ENCODE data around the gene USF1. TPM values are rescaled to one million over a fixed set of nuclear protein-coding genes. Genes with fewer than 3 reads are reported as not detected.
A peak's percentile ranks its signal among the peaks of the same experiment; 100 is the strongest.
"Not testable (repeated sequence)": the region's sequence is repeated elsewhere in the genome, so short reads cannot be mapped to it uniquely, and the experiment has no call there.

USF1 gene
- total RNA-seq, 1 donor from 2014 or later: 74.4 TPM

GRCh38 chr1:161033751-161034150 lies 12.0 kb downstream of the USF1 start:
- H3K4me1 Mint-ChIP-seq: peaks cover 9% of the 10 kb centered on the region
- H3K27ac Mint-ChIP-seq: no peak overlapping the region
- no peaks in the 10 kb centered on the region for H3K9me3 ChIP-seq (ENCODE audit: low read depth)
- no peaks in the 10 kb centered on the region for H3K79me2 ChIP-seq (ENCODE audit: low read depth)
- peaks cover 2% of the 10 kb centered on the region for H3K27me3 Mint-ChIP-seq (ENCODE audit: insufficient read depth, low read depth)
- peaks cover 2% of the 10 kb centered on the region for H3K9me3 Mint-ChIP-seq
- H3K4me3 ChIP-seq: no peak overlapping the region
- no peaks in the 10 kb centered on the region for H3K36me3 Mint-ChIP-seq
- H3K4me1 ChIP-seq: peaks cover 12% of the 10 kb centered on the region
- peaks cover 16% of the 10 kb centered on the region for H3F3A ChIP-seq (ENCODE audit: low read depth)
- no peak overlapping the region for H3K9ac ChIP-seq
- H3K27me3 ChIP-seq: no peaks in the 10 kb centered on the region
- H3K4me3 Mint-ChIP-seq: no peak overlapping the region
- no peak overlapping the region for H3K27ac ChIP-seq
- H3K36me3 ChIP-seq: no peaks in the 10 kb centered on the region
- DNase-seq (ENCODE audit: low spot score): no peak
- H2AFZ ChIP-seq (replicated peaks): no peak overlapping the region
- TF ChIP-seq CTCF (IDR thresholded peaks at IDR 0.05): no peak
- TF ChIP-seq EZH2phosphoT487 (IDR thresholded peaks at IDR 0.05): no peak
- H3K4me2 ChIP-seq: no peak overlapping the region
- peaks cover 9% of the 10 kb centered on the region for H4K20me1 ChIP-seq (ENCODE audit: low read depth)

GRCh38 chr1:161032409-161032808 lies 13.4 kb downstream of the USF1 start:
- no peaks in the 10 kb centered on the region for H3K36me3 ChIP-seq
- peaks cover 3% of the 10 kb centered on the region for H3F3A ChIP-seq (ENCODE audit: low read depth)
- Mint-ChIP-seq H3K27ac (no peak overlapping the region), H3K4me3 (no peak overlapping the region), H3K4me1 (peaks cover 5% of the 10 kb centered on the region), H3K9me3 (peaks cover 5% of the 10 kb centered on the region), H3K36me3 (no peaks in the 10 kb centered on the region), H3K27me3 (ENCODE audit: insufficient read depth, low read depth) (peaks cover 2% of the 10 kb centered on the region)
- H4K20me1 ChIP-seq (ENCODE audit: low read depth): no peaks in the 10 kb centered on the region
- H2AFZ ChIP-seq (replicated peaks): no peak overlapping the region
- peaks cover 4% of the 10 kb centered on the region for H3K4me1 ChIP-seq
- H3K79me2 ChIP-seq (ENCODE audit: low read depth): no peaks in the 10 kb centered on the region
- H3K4me2 ChIP-seq: no peak overlapping the region
- TF ChIP-seq EZH2phosphoT487 (IDR thresholded peaks at IDR 0.05): no peak
- no peak for TF ChIP-seq EZH2 (IDR thresholded peaks at IDR 0.05)
- TF ChIP-seq CTCF (IDR thresholded peaks at IDR 0.05): no peak
- no peak overlapping the region for H3K27ac ChIP-seq
- H3K27me3 ChIP-seq: no peaks in the 10 kb centered on the region
- no peak overlapping the region for H3K9ac ChIP-seq
- no peaks in the 10 kb centered on the region for H3K9me3 ChIP-seq (ENCODE audit: low read depth)
- no peak for DNase-seq (ENCODE audit: low spot score)
- H3K4me3 ChIP-seq: no peak overlapping the region

- no peaks in the 10 kb centered on the region for H3K4me1 ChIP-seq
- no peaks in the 10 kb centered on the region for H3K79me2 ChIP-seq (ENCODE audit: low read depth)
- no peak overlapping the region for H3K4me2 ChIP-seq
- TF ChIP-seq CTCF (IDR thresholded peaks at IDR 0.05): no peak
- TF ChIP-seq EZH2phosphoT487 (IDR thresholded peaks at IDR 0.05): no peak
- no peak for TF ChIP-seq EZH2 (IDR thresholded peaks at IDR 0.05)
- H3K9me3 ChIP-seq (ENCODE audit: low read depth): no peaks in the 10 kb centered on the region
- H3K27me3 Mint-ChIP-seq (ENCODE audit: insufficient read depth, low read depth): peaks cover 2% of the 10 kb centered on the region
- DNase-seq (ENCODE audit: low spot score): no peak
- no peak overlapping the region for H3K4me3 Mint-ChIP-seq
- no peak overlapping the region for H3K9ac ChIP-seq
- H3F3A ChIP-seq (ENCODE audit: low read depth): no peaks in the 10 kb centered on the region
- H3K9me3 Mint-ChIP-seq: peaks cover 7% of the 10 kb centered on the region
- no peak overlapping the region for H3K4me3 ChIP-seq
- H3K4me1 Mint-ChIP-seq: no peaks in the 10 kb centered on the region
- H3K27ac Mint-ChIP-seq: no peak overlapping the region
- no peak overlapping the region for H3K27ac ChIP-seq
- H3K36me3 ChIP-seq: no peaks in the 10 kb centered on the region
- no peak overlapping the region for H2AFZ ChIP-seq (replicated peaks)
- no peaks in the 10 kb centered on the region for H3K27me3 ChIP-seq
- H3K36me3 Mint-ChIP-seq: no peaks in the 10 kb centered on the region
- H4K20me1 ChIP-seq (ENCODE audit: low read depth): no peaks in the 10 kb centered on the region
These were observed 13.9 kb downstream of the USF1 start for GRCh38 chr1:161031874-161032273.

GRCh38 chr1:161029466-161029865 lies 16.3 kb downstream of the USF1 start:
- not testable (repeated sequence) for H3K4me1 Mint-ChIP-seq; H3K27ac Mint-ChIP-seq; H3K9me3 ChIP-seq (ENCODE audit: low read depth); H3K4me3 Mint-ChIP-seq; H3F3A ChIP-seq (ENCODE audit: low read depth); H3K36me3 ChIP-seq; H4K20me1 ChIP-seq (ENCODE audit: low read depth); DNase-seq (ENCODE audit: low spot score); H2AFZ ChIP-seq (replicated peaks); H3K9me3 Mint-ChIP-seq; H3K36me3 Mint-ChIP-seq; H3K79me2 ChIP-seq (ENCODE audit: low read depth); H3K9ac ChIP-seq; H3K27me3 Mint-ChIP-seq (ENCODE audit: insufficient read depth, low read depth); H3K4me3 ChIP-seq; H3K4me1 ChIP-seq; H3K27ac ChIP-seq; H3K4me2 ChIP-seq; H3K27me3 ChIP-seq

- H3K4me1 ChIP-seq; H3K36me3 Mint-ChIP-seq; H3K27ac ChIP-seq; H3K9ac ChIP-seq; DNase-seq (ENCODE audit: low spot score); H3K79me2 ChIP-seq (ENCODE audit: low read depth); H3K27ac Mint-ChIP-seq; H3K4me3 ChIP-seq; H3K27me3 Mint-ChIP-seq (ENCODE audit: insufficient read depth, low read depth); H4K20me1 ChIP-seq (ENCODE audit: low read depth); H3K9me3 ChIP-seq (ENCODE audit: low read depth); H3K9me3 Mint-ChIP-seq; H3K27me3 ChIP-seq; H2AFZ ChIP-seq (replicated peaks); H3K36me3 ChIP-seq; H3K4me3 Mint-ChIP-seq; H3F3A ChIP-seq (ENCODE audit: low read depth); H3K4me1 Mint-ChIP-seq; H3K4me2 ChIP-seq: not testable (repeated sequence)
These were observed 18.8 kb downstream of the USF1 start for GRCh38 chr1:161026954-161027353.

- H3K27ac ChIP-seq; H3K36me3 Mint-ChIP-seq; H3K9me3 Mint-ChIP-seq; H3K9ac ChIP-seq; H3K36me3 ChIP-seq; H3K9me3 ChIP-seq (ENCODE audit: low read depth); H3K27me3 ChIP-seq; H3K27ac Mint-ChIP-seq; H2AFZ ChIP-seq (replicated peaks); H3K4me2 ChIP-seq; DNase-seq (ENCODE audit: low spot score); H3K4me3 ChIP-seq: not testable (repeated sequence)
- Histone ChIP-seq H3K4me1 (peaks cover 22% of the 10 kb centered on the region), H4K20me1 (ENCODE audit: low read depth) (peaks cover 17% of the 10 kb centered on the region), H3K79me2 (ENCODE audit: low read depth) (peaks cover 32% of the 10 kb centered on the region), H3F3A (ENCODE audit: low read depth) (peaks cover 24% of the 10 kb centered on the region)
- Mint-ChIP-seq H3K4me3 (peak overlapping the region; percentile 73), H3K4me1 (peaks cover 21% of the 10 kb centered on the region), H3K27me3 (ENCODE audit: insufficient read depth, low read depth) (peaks cover 37% of the 10 kb centered on the region)
These were observed 23.3 kb downstream of the USF1 start for GRCh38 chr1:161022432-161022831.

Measured in neural progenitor cell (in vitro differentiated cells).